Stimulated activated CD4-positive, alpha-beta T cell treated with anti-CD3 and anti-CD28 coated beads, TNF-alpha, amount 100 ng/mL, for 4 hours (primary cell): ENCODE results near the gene WDR27.
A peak's percentile ranks its signal among the peaks of the same experiment; 100 is the strongest.

Source experiments
- DNase-seq, 3 experiments: peaks; one replicate each; pipeline ENCODE4 v3.0.0-alpha.2; 2020; ENCODE audit warnings: low read depth in 3 of 3

WDR27 gene

GRCh38 chr6:169701954-169702839, at the start of gene WDR27, which contains the start of gene C6orf120:
Gene WDR27, minus strand, starts transcription at chr6:169702029. Its CDS starts 13,024 bp downstream, at chr6:169689005.
Gene C6orf120, plus strand, starts transcription at chr6:169702126. Its CDS starts 334 bp downstream, at chr6:169702460.
- peak; percentile 95 to 98 (median 96) for DNase-seq

- no peak for DNase-seq
Measured at GRCh38 chr6:169746556-169746955, 44.7 kb upstream of the WDR27 start.

GRCh38 chr6:169745405-169745804, 43.6 kb upstream of the WDR27 start:
- DNase-seq: no peak

GRCh38 chr6:169741344-169741743, 39.5 kb upstream of the WDR27 start:
- DNase-seq: no peak

GRCh38 chr6:169738976-169739529, 37.2 kb upstream of the WDR27 start:
- no peak for DNase-seq

GRCh38 chr6:169738204-169738975, 36.6 kb upstream of the WDR27 start:
- no peak for DNase-seq

GRCh38 chr6:169729961-169730360, 28.1 kb upstream of the WDR27 start:
- DNase-seq: no peak

- no peak for DNase-seq
Measured at GRCh38 chr6:169726963-169727362, 25.1 kb upstream of the WDR27 start.

GRCh38 chr6:169726049-169726400, 24.2 kb upstream of the WDR27 start:
- DNase-seq: no peak

- peak in 1 of 3 experiments; percentile 13 for DNase-seq
Measured at GRCh38 chr6:169725125-169726048, 23.6 kb upstream of the WDR27 start.

- peak; percentile 53 to 71 (median 66) for DNase-seq
Measured at GRCh38 chr6:169724494-169725124, 22.8 kb upstream of the WDR27 start, which contains the start of gene PHF10. Gene PHF10, minus strand, starts transcription at chr6:169724500. Its CDS starts 569 bp downstream, at chr6:169723931.

- DNase-seq: peak; percentile 9 to 35 (median 14)
Measured at GRCh38 chr6:169723991-169724493, 22.2 kb upstream of the WDR27 start.

GRCh38 chr6:169723200-169723909, 21.5 kb upstream of the WDR27 start:
- DNase-seq: peak; percentile 47 to 53 (median 47)

GRCh38 chr6:169722362-169723199, 20.8 kb upstream of the WDR27 start:
- DNase-seq: no peak

- DNase-seq: no peak
Measured at GRCh38 chr6:169720207-169720855, 18.5 kb upstream of the WDR27 start.

GRCh38 chr6:169719117-169719516, 17.3 kb upstream of the WDR27 start:
- no peak for DNase-seq

GRCh38 chr6:169714595-169714994, 12.8 kb upstream of the WDR27 start:
- DNase-seq: no peak

GRCh38 chr6:169714178-169714577, 12.3 kb upstream of the WDR27 start:
- DNase-seq: no peak
